Measurements from ENCODE around the gene MREG. TPM values are rescaled to one million over a fixed set of nuclear protein-coding genes. Genes with fewer than 3 reads are reported as not detected.

The MREG gene
- total RNA-seq, 1 experiment from 2014 or later = 16.9 TPM

Other genes with a start within 250 kb of the MREG start
- gene PECR, start 68.3 kb upstream of the MREG start, total RNA-seq (2021; ENCODE audit: unreplicated experiment) = 16.3 TPM
- 0.42 TPM for gene TMEM169, start 68.4 kb upstream of the MREG start, total RNA-seq (2021; ENCODE audit: unreplicated experiment)
- 424 TPM for gene XRCC5, start 95.8 kb upstream of the MREG start, total RNA-seq (2021; ENCODE audit: unreplicated experiment)

All from HCT116 (cell line).